NT2/D1 (cell line): ENCODE measurements around the gene KCNE1.
"Not testable (repeated sequence)": the region's sequence is repeated elsewhere in the genome, so short reads cannot be mapped to it uniquely, and the experiment has no call there.

Source experiments
- DNase-seq: peaks from one replicate; pipeline ENCODE4 v3.0.0-alpha.2; 2011; ENCODE audit warnings: low read depth, low spot score
- H3K27me3 ChIP-seq: 2 replicates; pipeline ENCODE4 v1.6.0; 2011; ENCODE audit warnings: mild to moderate bottlenecking; ENCODE audit not compliant: insufficient read length, insufficient read depth
- H3K36me3 ChIP-seq: 2 replicates; pipeline ENCODE4 v1.6.1; 2011; ENCODE audit warnings: mild to moderate bottlenecking, low read length, mixed read lengths; ENCODE audit not compliant: insufficient read depth, insufficient read length
- H3K4me1 ChIP-seq: 2 replicates; pipeline ENCODE4 v1.5.1; 2011; ENCODE audit not compliant: insufficient read depth, insufficient read length
- H3K4me3 ChIP-seq: 2 replicates; pipeline ENCODE4 v1.5.1; 2011; ENCODE audit warnings: low read depth; ENCODE audit not compliant: insufficient read length
- H3K9ac ChIP-seq: 2 replicates; pipeline ENCODE4 v1.6.0; 2011; ENCODE audit warnings: low read depth; ENCODE audit not compliant: insufficient read length
- H3K9me3 ChIP-seq: 2 replicates; pipeline ENCODE4 v1.5.1; 2011; ENCODE audit warnings: mild to moderate bottlenecking, low read length; ENCODE audit not compliant: insufficient read depth
- SUZ12 ChIP-seq: IDR thresholded peaks from 2 replicates; pipeline ENCODE4 v1.6.1; 2011; ENCODE audit not compliant: insufficient read length, insufficient read depth; ENCODE audit errors: extremely low read depth
- YY1 ChIP-seq: IDR thresholded peaks from 2 replicates; pipeline ENCODE4 v1.6.1; 2011; ENCODE audit not compliant: insufficient read length, insufficient read depth
- ZNF274 ChIP-seq: IDR thresholded peaks from 2 replicates; pipeline ENCODE4 v1.6.1; 2011; ENCODE audit warnings: mild to moderate bottlenecking, low read depth, low read length

KCNE1 gene

GRCh38 chr21:34511787-34512455 lies at the start of gene KCNE1:
TSS of gene KCNE1 (minus strand) at chr21:34512210. CDS start at chr21:34449634, 62,576 bp downstream.
- TF ChIP-seq YY1 = no peak
- TF ChIP-seq SUZ12 = no peak
- no peak for TF ChIP-seq ZNF274
- DNase-seq = no peak

GRCh38 chr21:34561806-34562205 lies 49.8 kb upstream of the KCNE1 start:
- Histone ChIP-seq H3K36me3 (no peaks in the 10 kb centered on the region), H3K4me3 (no peak overlapping the region), H3K4me1 (no peaks in the 10 kb centered on the region), H3K9ac (no peak overlapping the region), H3K27me3 (no peaks in the 10 kb centered on the region), H3K9me3 (no peaks in the 10 kb centered on the region)
- TF ChIP-seq SUZ12 (no peak), YY1 (no peak), ZNF274 (no peak)
- no peak for DNase-seq

More at GRCh38 chr21:34511787-34512455, at the start of gene KCNE1:
- Histone ChIP-seq H3K9me3 (no peaks in the 10 kb centered on the region), H3K4me1 (no peaks in the 10 kb centered on the region), H3K4me3 (no peak within 1 kb of the TSS), H3K27me3 (no peaks in the 10 kb centered on the region), H3K9ac (no peak within 1 kb of the TSS), H3K36me3 (peaks cover 17% of the 10 kb centered on the region)

GRCh38 chr21:34560609-34561008 lies 48.6 kb upstream of the KCNE1 start:
- Histone ChIP-seq H3K4me1 (no peaks in the 10 kb centered on the region), H3K9me3 (no peaks in the 10 kb centered on the region), H3K9ac (no peak overlapping the region), H3K27me3 (no peaks in the 10 kb centered on the region), H3K36me3 (no peaks in the 10 kb centered on the region), H3K4me3 (no peak overlapping the region)
- TF ChIP-seq SUZ12 (no peak), ZNF274 (no peak), YY1 (no peak)
- DNase-seq = no peak

GRCh38 chr21:34560021-34560420 lies 48.0 kb upstream of the KCNE1 start:
- Histone ChIP-seq H3K4me3 (no peak overlapping the region), H3K9me3 (peaks cover 4% of the 10 kb centered on the region; the same call in 1 of the 2 replicates), H3K9ac (no peak overlapping the region), H3K4me1 (no peaks in the 10 kb centered on the region), H3K36me3 (no peaks in the 10 kb centered on the region), H3K27me3 (no peaks in the 10 kb centered on the region)
- TF ChIP-seq ZNF274 (no peak), SUZ12 (no peak), YY1 (no peak)
- no peak for DNase-seq

GRCh38 chr21:34559089-34559631 lies 47.1 kb upstream of the KCNE1 start:
- no peak overlapping the region for H3K9ac ChIP-seq
- H3K4me3 ChIP-seq = no peak overlapping the region
- no peaks in the 10 kb centered on the region for H3K36me3 ChIP-seq
- H3K9me3 ChIP-seq = peaks cover 11% of the 10 kb centered on the region; the same call in 1 of the 2 replicates
- no peak for TF ChIP-seq SUZ12
- TF ChIP-seq YY1 = no peak
- TF ChIP-seq ZNF274 = no peak
- no peaks in the 10 kb centered on the region for H3K4me1 ChIP-seq
- H3K27me3 ChIP-seq = no peaks in the 10 kb centered on the region
- DNase-seq = no peak

- H3K36me3 ChIP-seq = no peaks in the 10 kb centered on the region
- TF ChIP-seq ZNF274 = no peak
- no peak for TF ChIP-seq YY1
- no peak for TF ChIP-seq SUZ12
- no peak overlapping the region for H3K9ac ChIP-seq
- no peaks in the 10 kb centered on the region for H3K4me1 ChIP-seq
- H3K27me3 ChIP-seq = no peaks in the 10 kb centered on the region
- peaks cover 13% of the 10 kb centered on the region; the same call in 1 of the 2 replicates for H3K9me3 ChIP-seq
- H3K4me3 ChIP-seq = no peak overlapping the region
- DNase-seq = no peak
Observed at GRCh38 chr21:34558166-34558565, 46.2 kb upstream of the KCNE1 start.

- DNase-seq = no peak
- Histone ChIP-seq H3K36me3 (no peaks in the 10 kb centered on the region), H3K4me3 (no peak overlapping the region), H3K9me3 (peaks cover 13% of the 10 kb centered on the region; the same call in 1 of the 2 replicates), H3K27me3 (no peaks in the 10 kb centered on the region), H3K9ac (no peak overlapping the region), H3K4me1 (no peaks in the 10 kb centered on the region)
- TF ChIP-seq YY1 (no peak), ZNF274 (no peak), SUZ12 (no peak)
Observed at GRCh38 chr21:34557261-34557660, 45.3 kb upstream of the KCNE1 start.

GRCh38 chr21:34554670-34555069 lies 42.7 kb upstream of the KCNE1 start:
- not testable (repeated sequence) for H3K9ac ChIP-seq, H3K4me3 ChIP-seq, H3K4me1 ChIP-seq, H3K36me3 ChIP-seq, DNase-seq, H3K27me3 ChIP-seq
- peaks cover 13% of the 10 kb centered on the region; the same call in 1 of the 2 replicates for H3K9me3 ChIP-seq
